Measurements from ENCODE around the gene ANO2. TPM values are rescaled to one million over a fixed set of nuclear protein-coding genes. Genes with fewer than 3 reads are reported as not detected.

ANO2 gene
- total RNA-seq, 2 experiments from 2014 or later: not detected

GRCh38 chr12:5733916-5734315, 211.1 kb downstream of the ANO2 start:
- POLR2A ChIA-PET: no interaction called here
- Mint-ChIP-seq H3K9me3 (no peaks in the 10 kb centered on the region), H3K4me3 (no peak overlapping the region), H3K36me3 (no peaks in the 10 kb centered on the region), H3K4me1 (ENCODE audit: low read depth) (no peaks in the 10 kb centered on the region), H3K27me3 (no peaks in the 10 kb centered on the region), H3K27ac (no peak overlapping the region)
- no peak for DNase-seq
- CTCF ChIA-PET: interaction anchor here (2.0 kb wide), 1 partner anchor 11 kb away, joined by 11 read pairs; no protein-coding TSS in a partner anchor
- intact Hi-C loops (cut with micrococcal nuclease): no loop called here

- CTCF ChIA-PET: no interaction called here
- Mint-ChIP-seq H3K27me3 (no peaks in the 10 kb centered on the region), H3K27ac (no peak overlapping the region), H3K9me3 (no peaks in the 10 kb centered on the region), H3K36me3 (no peaks in the 10 kb centered on the region), H3K4me3 (no peak overlapping the region), H3K4me1 (ENCODE audit: low read depth) (no peaks in the 10 kb centered on the region)
- POLR2A ChIA-PET: no interaction called here
- intact Hi-C loops (cut with micrococcal nuclease): no loop called here
- no peak for DNase-seq
Measured at GRCh38 chr12:5733136-5733755, 211.8 kb downstream of the ANO2 start.

GRCh38 chr12:5730962-5731361, 214.1 kb downstream of the ANO2 start:
- no peak for DNase-seq
- no peak overlapping the region for H3K4me3 Mint-ChIP-seq
- ChIA-PET CTCF (no interaction called here), POLR2A (no interaction called here)
- H3K9me3 Mint-ChIP-seq: no peaks in the 10 kb centered on the region
- no peaks in the 10 kb centered on the region for H3K4me1 Mint-ChIP-seq (ENCODE audit: low read depth)
- no peaks in the 10 kb centered on the region for H3K27me3 Mint-ChIP-seq
- no peaks in the 10 kb centered on the region for H3K36me3 Mint-ChIP-seq
- no peak overlapping the region for H3K27ac Mint-ChIP-seq
- intact Hi-C loops (cut with micrococcal nuclease): no loop called here

GRCh38 chr12:5723711-5724252, 221.3 kb downstream of the ANO2 start:
- no peak overlapping the region for H3K4me3 Mint-ChIP-seq
- CTCF ChIA-PET: no interaction called here
- no peaks in the 10 kb centered on the region for H3K9me3 Mint-ChIP-seq
- H3K4me1 Mint-ChIP-seq (ENCODE audit: low read depth): no peaks in the 10 kb centered on the region
- POLR2A ChIA-PET: no interaction called here
- no peak overlapping the region for H3K27ac Mint-ChIP-seq
- intact Hi-C loops (cut with micrococcal nuclease): no loop called here
- DNase-seq: no peak
- peaks cover 20% of the 10 kb centered on the region for H3K27me3 Mint-ChIP-seq
- no peaks in the 10 kb centered on the region for H3K36me3 Mint-ChIP-seq

- Mint-ChIP-seq H3K36me3 (no peaks in the 10 kb centered on the region), H3K9me3 (no peaks in the 10 kb centered on the region), H3K27ac (no peak overlapping the region), H3K27me3 (peaks cover 21% of the 10 kb centered on the region), H3K4me1 (ENCODE audit: low read depth) (no peaks in the 10 kb centered on the region), H3K4me3 (no peak overlapping the region)
- POLR2A ChIA-PET: no interaction called here
- CTCF ChIA-PET: no interaction called here
- no peak for DNase-seq
- intact Hi-C loops (cut with micrococcal nuclease): no loop called here
Measured at GRCh38 chr12:5723071-5723470, 222.0 kb downstream of the ANO2 start.

- Mint-ChIP-seq H3K4me3 (no peak overlapping the region), H3K27me3 (peaks cover 18% of the 10 kb centered on the region), H3K4me1 (ENCODE audit: low read depth) (no peaks in the 10 kb centered on the region), H3K9me3 (no peaks in the 10 kb centered on the region), H3K27ac (no peak overlapping the region), H3K36me3 (no peaks in the 10 kb centered on the region)
- POLR2A ChIA-PET: no interaction called here
- intact Hi-C loops (cut with micrococcal nuclease): no loop called here
- DNase-seq: no peak
- CTCF ChIA-PET: no interaction called here
Measured at GRCh38 chr12:5720381-5721005, 224.6 kb downstream of the ANO2 start.

- ChIA-PET CTCF (no interaction called here), POLR2A (no interaction called here)
- Mint-ChIP-seq H3K36me3 (no peaks in the 10 kb centered on the region), H3K4me1 (ENCODE audit: low read depth) (no peaks in the 10 kb centered on the region), H3K27ac (no peak overlapping the region), H3K4me3 (no peak overlapping the region), H3K27me3 (peaks cover 19% of the 10 kb centered on the region), H3K9me3 (no peaks in the 10 kb centered on the region)
- intact Hi-C loops (cut with micrococcal nuclease): no loop called here
- no peak for DNase-seq
Measured at GRCh38 chr12:5718680-5719079, 226.4 kb downstream of the ANO2 start.

GRCh38 chr12:5718073-5718472, 227.0 kb downstream of the ANO2 start:
- Mint-ChIP-seq H3K9me3 (no peaks in the 10 kb centered on the region), H3K27me3 (peaks cover 17% of the 10 kb centered on the region), H3K4me3 (no peak overlapping the region), H3K27ac (no peak overlapping the region), H3K36me3 (no peaks in the 10 kb centered on the region), H3K4me1 (ENCODE audit: low read depth) (no peaks in the 10 kb centered on the region)
- DNase-seq: no peak
- CTCF ChIA-PET: no interaction called here
- intact Hi-C loops (cut with micrococcal nuclease): no loop called here
- POLR2A ChIA-PET: no interaction called here

- no peaks in the 10 kb centered on the region for H3K36me3 Mint-ChIP-seq
- ChIA-PET POLR2A (no interaction called here), CTCF (interaction anchor here (0.9 kb wide), 1 partner anchor 28 kb away, joined by 3 read pairs; no protein-coding TSS in a partner anchor)
- no peak for DNase-seq
- peaks cover 11% of the 10 kb centered on the region for H3K27me3 Mint-ChIP-seq
- no peak overlapping the region for H3K27ac Mint-ChIP-seq
- intact Hi-C loops (cut with micrococcal nuclease): no loop called here
- no peaks in the 10 kb centered on the region for H3K9me3 Mint-ChIP-seq
- H3K4me1 Mint-ChIP-seq (ENCODE audit: low read depth): no peaks in the 10 kb centered on the region
- H3K4me3 Mint-ChIP-seq: no peak overlapping the region
Measured at GRCh38 chr12:5716976-5717375, 228.1 kb downstream of the ANO2 start.

GRCh38 chr12:5716201-5716600, 228.9 kb downstream of the ANO2 start:
- Mint-ChIP-seq H3K27me3 (peaks cover 11% of the 10 kb centered on the region), H3K27ac (no peak overlapping the region), H3K4me1 (ENCODE audit: low read depth) (no peaks in the 10 kb centered on the region), H3K9me3 (no peaks in the 10 kb centered on the region), H3K4me3 (no peak overlapping the region), H3K36me3 (no peaks in the 10 kb centered on the region)
- ChIA-PET CTCF (interaction anchor here (0.8 to 0.9 kb wide), 2 partner anchors 29 to 160 kb away, joined by 3 read pairs; no protein-coding TSS in a partner anchor), POLR2A (no interaction called here)
- intact Hi-C loops (cut with micrococcal nuclease): no loop called here
- no peak for DNase-seq

GRCh38 chr12:5715021-5715420, 230.0 kb downstream of the ANO2 start:
- ChIA-PET POLR2A (no interaction called here), CTCF (no interaction called here)
- no peak overlapping the region for H3K27ac Mint-ChIP-seq
- no peak for DNase-seq
- peaks cover 4% of the 10 kb centered on the region for H3K27me3 Mint-ChIP-seq
- H3K4me3 Mint-ChIP-seq: no peak overlapping the region
- no peaks in the 10 kb centered on the region for H3K9me3 Mint-ChIP-seq
- H3K36me3 Mint-ChIP-seq: no peaks in the 10 kb centered on the region
- intact Hi-C loops (cut with micrococcal nuclease): no loop called here
- H3K4me1 Mint-ChIP-seq (ENCODE audit: low read depth): no peaks in the 10 kb centered on the region

GRCh38 chr12:5713599-5714081, 231.4 kb downstream of the ANO2 start:
- intact Hi-C loops (cut with micrococcal nuclease): no loop called here
- CTCF ChIA-PET: no interaction called here

More at GRCh38 chr12:5713599-5714081, 231.4 kb downstream of the ANO2 start:
- H3K9me3 Mint-ChIP-seq: no peaks in the 10 kb centered on the region
- H3K36me3 Mint-ChIP-seq: no peaks in the 10 kb centered on the region
- POLR2A ChIA-PET: no interaction called here
- H3K4me1 Mint-ChIP-seq (ENCODE audit: low read depth): no peaks in the 10 kb centered on the region
- H3K27ac Mint-ChIP-seq: no peak overlapping the region
- peaks cover 4% of the 10 kb centered on the region for H3K27me3 Mint-ChIP-seq
- DNase-seq: no peak
- H3K4me3 Mint-ChIP-seq: no peak overlapping the region
